ENCODE measurements around the gene GAPVD1.
"Not testable (repeated sequence)": the region's sequence is repeated elsewhere in the genome, so short reads cannot be mapped to it uniquely, and the experiment has no call there.

The GAPVD1 gene

GRCh38 chr9:125262294-125262991 lies 817 bp downstream of the GAPVD1 start:
- no peaks in the 10 kb centered on the region for H3K36me3 ChIP-seq (ENCODE audit: control insufficient read depth, insufficient read depth, low read length)
- H3K4me3 ChIP-seq (ENCODE audit: low read depth, low read length), result peak overlapping the region; percentile 99
- H3K4me2 ChIP-seq (ENCODE audit: low read length), result peak overlapping the region; percentile 86
- no peaks in the 10 kb centered on the region for H3K27me3 ChIP-seq (ENCODE audit: control insufficient read depth, insufficient read depth, low read length)
- peaks cover 25% of the 10 kb centered on the region for H3K79me2 ChIP-seq
- peaks cover 3% of the 10 kb centered on the region for H3K4me1 ChIP-seq
- TF ChIP-seq CTCF (IDR thresholded peaks at IDR 0.05), result no peak
- H3K9ac ChIP-seq, result no peak overlapping the region
- peak overlapping the region; percentile 96 for H2AFZ ChIP-seq
- H3K27ac ChIP-seq, result no peak overlapping the region
- H3K9me3 ChIP-seq (ENCODE audit: control insufficient read depth, low read length), result no peaks in the 10 kb centered on the region

- H3K4me3 ChIP-seq (ENCODE audit: low read depth, low read length), result not testable (repeated sequence)
- H3K79me2 ChIP-seq, result peaks cover 25% of the 10 kb centered on the region
Measured at GRCh38 chr9:125264068-125264467, 2.4 kb downstream of the GAPVD1 start.

GRCh38 chr9:125268394-125269013 lies 6.9 kb downstream of the GAPVD1 start:
- Histone ChIP-seq H3K79me2 (peaks cover 23% of the 10 kb centered on the region), H3K36me3 (ENCODE audit: control insufficient read depth, insufficient read depth, low read length) (no peaks in the 10 kb centered on the region), H3K9ac (no peak overlapping the region), H3K4me2 (ENCODE audit: low read length) (no peak overlapping the region), H2AFZ (no peak overlapping the region), H3K27me3 (ENCODE audit: control insufficient read depth, insufficient read depth, low read length) (no peaks in the 10 kb centered on the region), H3K4me3 (ENCODE audit: low read depth, low read length) (no peak overlapping the region), H3K9me3 (ENCODE audit: control insufficient read depth, low read length) (no peaks in the 10 kb centered on the region), H3K4me1 (no peaks in the 10 kb centered on the region), H3K27ac (no peak overlapping the region)
- TF ChIP-seq CTCF (IDR thresholded peaks at IDR 0.05), result no peak

More at GRCh38 chr9:125264068-125264467, 2.4 kb downstream of the GAPVD1 start:
- not testable (repeated sequence) for H3K27ac ChIP-seq; H3K9me3 ChIP-seq (ENCODE audit: control insufficient read depth, low read length); H3K27me3 ChIP-seq (ENCODE audit: control insufficient read depth, insufficient read depth, low read length); H2AFZ ChIP-seq; H3K4me1 ChIP-seq; H3K36me3 ChIP-seq (ENCODE audit: control insufficient read depth, insufficient read depth, low read length); H3K4me2 ChIP-seq (ENCODE audit: low read length); H3K9ac ChIP-seq

- Histone ChIP-seq H3K4me2 (ENCODE audit: low read length) (no peak overlapping the region), H3K9ac (no peak overlapping the region), H3K79me2 (peaks cover 21% of the 10 kb centered on the region), H3K36me3 (ENCODE audit: control insufficient read depth, insufficient read depth, low read length) (no peaks in the 10 kb centered on the region), H3K27ac (no peak overlapping the region), H2AFZ (no peak overlapping the region), H3K4me1 (no peaks in the 10 kb centered on the region), H3K4me3 (ENCODE audit: low read depth, low read length) (no peak overlapping the region), H3K27me3 (ENCODE audit: control insufficient read depth, insufficient read depth, low read length) (no peaks in the 10 kb centered on the region), H3K9me3 (ENCODE audit: control insufficient read depth, low read length) (no peaks in the 10 kb centered on the region)
- TF ChIP-seq CTCF (IDR thresholded peaks at IDR 0.05), result no peak
Measured at GRCh38 chr9:125269014-125269397, 7.4 kb downstream of the GAPVD1 start.

- Histone ChIP-seq H3K27ac (no peak overlapping the region), H3K4me1 (no peaks in the 10 kb centered on the region), H3K9me3 (ENCODE audit: control insufficient read depth, low read length) (no peaks in the 10 kb centered on the region), H3K79me2 (peaks cover 16% of the 10 kb centered on the region), H3K4me2 (ENCODE audit: low read length) (no peak overlapping the region), H3K4me3 (ENCODE audit: low read depth, low read length) (no peak overlapping the region), H3K27me3 (ENCODE audit: control insufficient read depth, insufficient read depth, low read length) (no peaks in the 10 kb centered on the region), H2AFZ (no peak overlapping the region), H3K36me3 (ENCODE audit: control insufficient read depth, insufficient read depth, low read length) (no peaks in the 10 kb centered on the region), H3K9ac (no peak overlapping the region)
- no peak for TF ChIP-seq CTCF (IDR thresholded peaks at IDR 0.05)
Measured at GRCh38 chr9:125271081-125271480, 9.5 kb downstream of the GAPVD1 start.

Data from parathyroid adenoma (tissue), 2 donors.